GM18508 (cell line): Measurements from ENCODE around the gene CWF19L1.

ENCODE experiments used
- ATAC-seq: cut with Tn5 transposase; IDR thresholded peaks from one replicate; pipeline ENCODE4 v1.9.1; 2021; ENCODE audit warnings: moderate number of reproducible peaks; ENCODE audit not compliant: insufficient read depth, unreplicated experiment

The CWF19L1 gene

DNA sequence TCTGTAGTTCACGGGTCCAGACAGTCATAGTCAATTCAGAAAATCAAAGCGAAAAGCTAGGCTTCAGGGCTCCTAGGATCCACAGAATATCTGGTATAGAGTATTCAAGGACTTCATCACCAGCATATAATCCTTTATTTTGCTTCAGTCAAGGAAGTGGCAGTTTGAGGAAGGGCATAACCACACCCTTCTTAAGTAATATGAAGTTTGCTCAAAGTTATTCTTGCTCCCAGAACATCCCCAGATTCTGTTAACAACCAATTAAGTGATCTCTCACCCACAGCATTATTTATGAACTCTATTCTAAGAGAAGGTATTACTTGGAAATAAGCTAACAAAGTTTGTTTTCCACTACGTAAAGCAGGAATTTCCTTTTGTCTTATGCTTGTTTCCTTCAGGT, 13.2 kb downstream of the CWF19L1 start:
- ATAC-seq, result no peak

GRCh38 chr10:100253041-100253440, 14.4 kb downstream of the CWF19L1 start:
- no peak for ATAC-seq

GRCh38 chr10:100248820-100249219, 18.6 kb downstream of the CWF19L1 start:
- no peak for ATAC-seq

DNA sequence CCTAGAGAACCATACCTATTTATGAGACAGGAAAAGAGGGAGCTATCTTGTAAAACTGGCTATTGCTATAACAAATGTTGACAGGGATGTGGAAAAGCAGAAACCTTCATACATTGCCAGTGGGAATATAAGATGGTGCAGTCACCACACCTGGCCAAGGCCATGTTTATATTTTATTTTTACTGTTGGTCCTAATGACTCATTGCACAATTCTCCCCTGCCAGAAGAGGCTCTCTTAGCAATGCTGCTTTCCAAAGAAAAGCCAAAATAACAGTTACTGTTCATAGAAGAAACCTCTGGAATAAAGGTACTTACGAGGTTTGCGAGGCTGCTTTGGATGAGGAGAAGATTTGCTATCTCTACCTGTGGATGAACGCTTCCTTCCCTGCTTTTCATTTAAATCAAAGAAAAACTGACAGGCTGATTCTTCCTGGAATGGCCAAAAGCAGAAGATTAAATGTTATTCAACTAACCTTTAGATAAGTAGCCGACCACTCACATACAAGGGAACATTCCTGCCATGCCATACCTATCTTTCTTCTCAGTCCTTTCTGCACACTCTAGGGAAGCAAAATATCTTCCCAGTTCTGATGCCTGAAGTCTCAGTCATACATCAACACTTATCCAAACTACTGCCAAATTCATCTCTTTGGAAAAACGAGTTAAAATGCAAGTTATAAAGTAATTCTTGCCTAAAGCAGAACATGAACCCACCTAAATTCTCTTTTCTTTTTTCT, 21.8 kb downstream of the CWF19L1 start:
- no peak for ATAC-seq

DNA sequence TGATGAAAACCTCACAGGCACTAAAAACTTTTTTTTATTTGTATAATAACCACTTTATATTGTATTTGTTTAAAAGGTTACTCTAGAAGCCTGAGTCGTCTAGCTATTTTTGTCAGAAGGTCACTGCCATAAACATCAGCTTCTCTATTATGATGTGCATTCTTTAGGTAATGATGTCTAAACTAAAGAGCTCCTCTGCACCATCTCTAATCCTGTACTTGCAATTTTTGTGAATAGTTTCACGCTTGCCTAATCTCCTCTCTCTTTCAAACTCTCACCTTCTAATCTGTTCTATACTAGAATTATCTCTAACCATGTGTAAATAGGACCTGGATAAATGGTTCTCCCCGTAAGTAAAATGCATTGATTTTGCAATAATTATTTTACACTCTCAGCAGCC, 27.6 kb downstream of the CWF19L1 start:
- no peak for ATAC-seq

DNA sequence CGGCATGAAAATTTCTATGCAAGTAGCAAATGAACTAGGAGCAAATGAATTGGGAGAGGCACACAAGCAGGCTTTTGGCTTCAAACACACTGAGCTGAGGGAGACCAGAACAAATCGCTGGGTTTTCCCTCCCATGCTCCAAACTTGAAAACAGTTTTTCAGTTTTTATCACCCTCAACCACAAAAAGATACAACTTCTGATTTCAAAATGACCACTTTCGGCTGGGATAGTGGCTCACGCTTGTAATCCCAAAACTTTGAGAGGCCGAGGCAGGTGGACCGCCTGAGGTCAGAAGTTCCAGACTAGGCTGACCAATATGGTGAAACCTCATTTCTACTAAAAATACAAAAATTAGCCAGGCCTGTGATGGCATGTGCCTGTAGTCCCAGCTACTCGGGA, 29.0 kb downstream of the CWF19L1 start:
- no peak for ATAC-seq

GRCh38 chr10:100232101-100232500, 35.3 kb downstream of the CWF19L1 start:
- ATAC-seq, result no peak

GRCh38 chr10:100229819-100230422, 37.5 kb downstream of the CWF19L1 start:
- ATAC-seq, result no peak

DNA sequence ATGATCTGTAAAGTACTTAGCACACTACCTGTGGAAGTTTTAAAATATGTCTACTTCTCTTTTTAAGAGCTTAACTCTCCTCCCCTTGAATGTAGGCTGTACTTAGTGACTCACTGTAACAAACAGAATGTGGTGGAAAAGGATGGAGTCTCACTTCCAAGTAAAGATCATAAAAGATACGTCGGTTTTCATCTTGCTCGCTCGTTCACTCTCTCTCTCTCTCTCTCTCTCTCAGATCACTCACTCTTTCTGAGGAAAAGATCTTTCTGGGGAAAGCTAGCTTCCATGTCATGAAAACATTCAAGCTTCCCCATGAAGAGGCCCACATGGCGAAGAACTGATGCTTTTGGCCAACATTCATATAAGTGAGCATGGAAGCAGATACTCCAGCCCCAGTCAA, 43.6 kb downstream of the CWF19L1 start:
- ATAC-seq, result no peak

GRCh38 chr10:100222529-100222928, 44.9 kb downstream of the CWF19L1 start:
- ATAC-seq, result no peak

DNA sequence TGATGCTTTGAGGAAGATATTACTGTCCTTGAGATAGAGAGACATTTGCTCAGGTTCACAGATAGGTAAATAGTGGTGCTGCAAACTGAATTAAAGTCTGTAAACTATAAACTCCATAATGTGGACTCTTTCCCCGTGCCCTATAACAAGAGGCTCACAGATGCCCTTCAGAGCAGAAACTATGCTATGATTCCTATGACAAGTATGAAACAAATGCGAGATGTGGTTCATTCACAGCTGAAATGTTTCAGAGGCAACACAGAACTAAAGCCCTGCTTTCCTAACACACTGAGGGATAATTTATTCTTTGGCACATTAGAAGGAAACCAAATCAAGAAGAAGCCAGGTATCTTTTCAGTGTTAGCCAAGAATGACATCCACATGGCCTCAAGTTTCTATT, 51.4 kb downstream of the CWF19L1 start:
- no peak for ATAC-seq

- no peak for ATAC-seq
Observed at GRCh38 chr10:100209303-100209702, 58.1 kb downstream of the CWF19L1 start.

DNA sequence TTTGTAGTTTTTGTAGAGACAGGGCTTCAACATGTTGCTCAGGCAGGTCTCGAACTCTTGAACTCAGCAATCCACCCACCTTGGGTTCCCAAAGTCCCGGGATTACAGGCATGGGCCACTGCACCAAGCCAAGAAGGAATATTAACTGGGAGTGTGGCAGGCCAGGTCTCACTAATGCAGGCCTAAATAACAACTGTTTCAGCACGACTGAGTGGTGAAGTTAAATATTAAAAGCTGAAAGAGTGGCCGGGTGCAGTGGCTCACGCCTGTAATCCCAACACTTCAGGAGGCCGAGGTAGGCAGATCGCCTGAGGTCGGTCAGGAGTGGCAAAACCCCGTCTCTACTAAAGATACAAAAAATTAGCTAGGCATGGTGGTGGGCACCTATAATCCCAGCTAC, 59.2 kb downstream of the CWF19L1 start:
- ATAC-seq, result no peak

DNA sequence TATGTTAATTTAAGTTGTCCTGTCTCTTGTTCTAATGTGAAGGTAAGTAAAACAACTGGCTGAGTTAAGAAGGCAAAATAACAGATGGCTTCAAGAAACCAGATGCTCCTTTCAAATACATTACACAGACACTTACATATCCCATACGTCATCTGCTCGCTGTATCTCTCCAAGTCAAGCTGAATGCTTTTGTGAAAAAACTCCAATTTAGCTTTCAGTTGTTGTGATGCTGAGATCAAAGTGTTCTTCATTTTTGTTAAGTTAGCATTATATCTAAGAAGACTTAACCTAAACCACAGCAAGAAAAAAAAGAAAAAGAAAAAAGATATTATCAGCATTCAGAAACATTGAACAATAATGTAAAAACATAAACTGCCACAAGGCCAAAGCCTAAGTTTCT, 63.1 kb downstream of the CWF19L1 start:
- no peak for ATAC-seq

GRCh38 chr10:100201549-100201948, 65.9 kb downstream of the CWF19L1 start:
- no peak for ATAC-seq

DNA sequence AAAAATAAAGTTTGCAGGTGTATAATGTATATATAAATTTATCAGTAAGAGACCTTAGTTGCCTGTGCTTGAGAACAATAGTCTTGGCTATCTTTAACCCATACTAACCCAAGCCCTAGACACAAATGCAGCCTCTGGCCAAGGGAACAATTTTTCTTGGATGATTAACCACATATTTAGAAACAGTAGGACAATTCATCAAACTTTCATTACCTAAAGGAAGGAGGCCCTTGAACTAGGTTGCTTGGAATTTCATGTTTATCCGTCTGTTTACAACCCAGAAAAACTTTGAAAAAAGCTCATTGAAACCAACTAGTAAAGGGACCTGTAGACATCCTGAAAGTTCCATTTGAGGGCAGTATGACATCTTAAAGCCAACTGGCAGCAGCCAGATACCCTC, 72.7 kb downstream of the CWF19L1 start:
- ATAC-seq, result no peak

GRCh38 chr10:100192350-100192749, 75.1 kb downstream of the CWF19L1 start:
- no peak for ATAC-seq

DNA sequence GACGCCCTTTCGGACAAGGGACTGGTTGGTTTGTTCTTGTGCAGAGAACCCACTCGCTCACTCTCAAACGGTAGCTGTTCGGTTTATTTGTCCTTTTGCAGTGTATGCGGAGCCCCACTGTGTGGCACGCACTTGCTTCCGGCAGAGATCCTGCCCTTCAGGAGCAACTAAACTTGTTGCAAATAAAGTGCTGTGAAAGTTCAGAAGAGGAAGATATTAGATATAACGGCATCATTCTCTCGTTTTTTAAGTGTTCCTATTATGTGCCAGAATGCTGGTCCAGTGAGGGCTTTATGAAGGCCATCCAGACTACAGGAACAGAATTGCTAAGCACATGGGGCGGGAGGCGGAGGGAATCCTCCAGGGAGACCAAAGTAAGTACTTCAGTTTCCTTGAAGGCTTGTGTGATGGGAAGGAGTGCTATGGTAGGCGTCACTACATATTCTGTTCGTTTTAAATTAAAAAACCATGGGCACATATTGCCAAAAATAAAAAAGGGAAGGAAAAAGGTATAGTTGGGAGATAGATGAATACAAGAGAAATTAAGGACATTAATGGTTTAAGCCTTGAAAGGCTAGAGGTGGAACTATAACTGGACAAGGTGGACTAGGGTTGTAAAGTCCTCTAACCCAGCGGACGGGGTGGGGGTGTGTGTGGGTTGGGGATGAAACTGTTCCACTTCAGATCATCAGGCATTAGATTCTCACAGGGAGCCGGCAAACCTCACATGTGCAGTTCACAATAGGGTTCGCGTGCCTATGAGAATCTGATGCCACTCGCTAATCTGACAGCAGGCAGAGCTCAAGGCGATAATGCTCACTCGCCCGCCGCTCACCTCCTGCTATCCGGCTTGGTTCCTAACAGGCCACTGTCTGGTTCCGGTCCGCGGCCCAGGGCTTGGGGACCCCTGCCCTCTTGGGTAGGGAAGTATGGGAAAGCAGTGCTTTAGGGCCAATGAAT, 80.9 kb downstream of the CWF19L1 start:
- ATAC-seq, result peak; percentile 39

GRCh38 chr10:100185364-100186252, 81.8 kb downstream of the CWF19L1 start, which contains the start of gene ERLIN1:
Gene ERLIN1 (minus strand): TSS chr10:100186029. CDS start chr10:100185626, 403 bp downstream.
- ATAC-seq, result peak; percentile 49

GRCh38 chr10:100184840-100185239, 82.6 kb downstream of the CWF19L1 start:
- no peak for ATAC-seq
